GM20431 (cell line): Measurements from ENCODE around the gene PDGFRA.
"Not testable (repeated sequence)": the region's sequence is repeated elsewhere in the genome, so short reads cannot be mapped to it uniquely, and the experiment has no call there.

Experiments
- in situ Hi-C: fragments of 300-500 bp; cut with MseI, MboI; formaldehyde crosslinking; loops from one replicate; pipeline ENCODE4 v1.15.0; 2020; ENCODE audit warnings: low sequenced_read_pairs; ENCODE audit not compliant: unreplicated experiment

PDGFRA gene

GRCh38 chr4:54296548-54297203 is 67.6 kb downstream of the PDGFRA start:
- in situ Hi-C loops = no loop called here

- in situ Hi-C loops = no loop called here
These were observed 79.0 kb downstream of the PDGFRA start for GRCh38 chr4:54308110-54308509.

- in situ Hi-C loops = no loop called here
These were observed 86.8 kb downstream of the PDGFRA start for GRCh38 chr4:54315561-54316538.

GRCh38 chr4:54317690-54318089 is 88.6 kb downstream of the PDGFRA start:
- in situ Hi-C loops = no loop called here

- in situ Hi-C loops = no loop called here
These were observed 89.8 kb downstream of the PDGFRA start for GRCh38 chr4:54318904-54319303.

GRCh38 chr4:54320826-54321685 is 92.0 kb downstream of the PDGFRA start:
- in situ Hi-C loops = no loop called here

- in situ Hi-C loops = no loop called here
These were observed 93.8 kb downstream of the PDGFRA start for GRCh38 chr4:54322818-54323417.

GRCh38 chr4:54330896-54331295 is 101.8 kb downstream of the PDGFRA start:
- in situ Hi-C loops = no loop called here

- in situ Hi-C loops = no loop called here
These were observed 103.4 kb downstream of the PDGFRA start for GRCh38 chr4:54332542-54332941.

GRCh38 chr4:54333657-54334056 is 104.6 kb downstream of the PDGFRA start:
- in situ Hi-C loops = no loop called here

- in situ Hi-C loops = not testable (repeated sequence)
These were observed 105.7 kb downstream of the PDGFRA start for GRCh38 chr4:54334769-54335168.

GRCh38 chr4:54337009-54337408 is 107.9 kb downstream of the PDGFRA start:
- in situ Hi-C loops = no loop called here

GRCh38 chr4:54342067-54342466 is 113.0 kb downstream of the PDGFRA start:
- in situ Hi-C loops = not testable (repeated sequence)
